ENCODE results near the gene KLB.

The KLB gene

GRCh38 chr4:39426728-39427127 lies 20.0 kb downstream of the KLB start:
- Histone ChIP-seq H3K9ac (ENCODE audit: low read depth, low read length) (no peak overlapping the region), H3K36me3 (ENCODE audit: control insufficient read depth, insufficient read depth, low read length) (no peaks in the 10 kb centered on the region), H3K4me1 (ENCODE audit: control insufficient read depth, insufficient read depth, low read length) (0 out of 2 replicates have a peak, but pooled peaks cover 5% of the 10 kb centered on the region), H3K9me3 (ENCODE audit: control insufficient read depth, insufficient read depth, low read length) (no peaks in the 10 kb centered on the region), H3K27me3 (ENCODE audit: control insufficient read depth, insufficient read depth, low read length) (no peaks in the 10 kb centered on the region), H3K27ac (ENCODE audit: low read depth, low read length) (no peak overlapping the region), H3K4me3 (ENCODE audit: low read depth, low read length) (no peak overlapping the region)

- no peaks in the 10 kb centered on the region for H3K27me3 ChIP-seq (ENCODE audit: control insufficient read depth, insufficient read depth, low read length)
- 0 out of 2 replicates have a peak, but pooled peaks cover 5% of the 10 kb centered on the region for H3K4me1 ChIP-seq (ENCODE audit: control insufficient read depth, insufficient read depth, low read length)
- H3K9ac ChIP-seq (ENCODE audit: low read depth, low read length): no peak overlapping the region
- no peaks in the 10 kb centered on the region for H3K36me3 ChIP-seq (ENCODE audit: control insufficient read depth, insufficient read depth, low read length)
- H3K27ac ChIP-seq (ENCODE audit: low read depth, low read length): no peak overlapping the region
- H3K9me3 ChIP-seq (ENCODE audit: control insufficient read depth, insufficient read depth, low read length): no peaks in the 10 kb centered on the region
- no peak overlapping the region for H3K4me3 ChIP-seq (ENCODE audit: low read depth, low read length)
These were observed 20.9 kb downstream of the KLB start for GRCh38 chr4:39427520-39428114.

GRCh38 chr4:39429476-39430334 lies 23.0 kb downstream of the KLB start:
- no peak overlapping the region for H3K9ac ChIP-seq (ENCODE audit: low read depth, low read length)

GRCh38 chr4:39433878-39434492 lies 27.3 kb downstream of the KLB start:
- Histone ChIP-seq H3K36me3 (ENCODE audit: control insufficient read depth, insufficient read depth, low read length) (no peaks in the 10 kb centered on the region), H3K9ac (ENCODE audit: low read depth, low read length) (no peak overlapping the region), H3K9me3 (ENCODE audit: control insufficient read depth, insufficient read depth, low read length) (no peaks in the 10 kb centered on the region), H3K4me3 (ENCODE audit: low read depth, low read length) (no peak overlapping the region), H3K27ac (ENCODE audit: low read depth, low read length) (no peak overlapping the region), H3K4me1 (ENCODE audit: control insufficient read depth, insufficient read depth, low read length) (0 out of 2 replicates have a peak, but pooled peaks cover 5% of the 10 kb centered on the region), H3K27me3 (ENCODE audit: control insufficient read depth, insufficient read depth, low read length) (no peaks in the 10 kb centered on the region)

More at GRCh38 chr4:39429476-39430334, 23.0 kb downstream of the KLB start:
- no peaks in the 10 kb centered on the region for H3K9me3 ChIP-seq (ENCODE audit: control insufficient read depth, insufficient read depth, low read length)
- H3K27me3 ChIP-seq (ENCODE audit: control insufficient read depth, insufficient read depth, low read length): no peaks in the 10 kb centered on the region
- H3K36me3 ChIP-seq (ENCODE audit: control insufficient read depth, insufficient read depth, low read length): no peaks in the 10 kb centered on the region
- no peak overlapping the region for H3K4me3 ChIP-seq (ENCODE audit: low read depth, low read length)
- H3K27ac ChIP-seq (ENCODE audit: low read depth, low read length): no peak overlapping the region
- 0 out of 2 replicates have a peak, but pooled peaks cover 5% of the 10 kb centered on the region for H3K4me1 ChIP-seq (ENCODE audit: control insufficient read depth, insufficient read depth, low read length)

GRCh38 chr4:39435659-39436563 lies 29.2 kb downstream of the KLB start:
- H3K27me3 ChIP-seq (ENCODE audit: control insufficient read depth, insufficient read depth, low read length): no peaks in the 10 kb centered on the region
- H3K4me1 ChIP-seq (ENCODE audit: control insufficient read depth, insufficient read depth, low read length): no peaks in the 10 kb centered on the region
- H3K27ac ChIP-seq (ENCODE audit: low read depth, low read length): no peak overlapping the region
- H3K9ac ChIP-seq (ENCODE audit: low read depth, low read length): no peak overlapping the region
- no peak overlapping the region for H3K4me3 ChIP-seq (ENCODE audit: low read depth, low read length)
- H3K36me3 ChIP-seq (ENCODE audit: control insufficient read depth, insufficient read depth, low read length): no peaks in the 10 kb centered on the region
- no peaks in the 10 kb centered on the region for H3K9me3 ChIP-seq (ENCODE audit: control insufficient read depth, insufficient read depth, low read length)

GRCh38 chr4:39441593-39441992 lies 34.9 kb downstream of the KLB start:
- Histone ChIP-seq H3K27me3 (ENCODE audit: control insufficient read depth, insufficient read depth, low read length) (no peaks in the 10 kb centered on the region), H3K4me1 (ENCODE audit: control insufficient read depth, insufficient read depth, low read length) (no peaks in the 10 kb centered on the region), H3K36me3 (ENCODE audit: control insufficient read depth, insufficient read depth, low read length) (no peaks in the 10 kb centered on the region), H3K27ac (ENCODE audit: low read depth, low read length) (no peak overlapping the region), H3K4me3 (ENCODE audit: low read depth, low read length) (no peak overlapping the region), H3K9ac (ENCODE audit: low read depth, low read length) (no peak overlapping the region), H3K9me3 (ENCODE audit: control insufficient read depth, insufficient read depth, low read length) (no peaks in the 10 kb centered on the region)

GRCh38 chr4:39442998-39443397 lies 36.3 kb downstream of the KLB start:
- Histone ChIP-seq H3K9ac (ENCODE audit: low read depth, low read length) (no peak overlapping the region), H3K9me3 (ENCODE audit: control insufficient read depth, insufficient read depth, low read length) (no peaks in the 10 kb centered on the region), H3K36me3 (ENCODE audit: control insufficient read depth, insufficient read depth, low read length) (no peaks in the 10 kb centered on the region), H3K27me3 (ENCODE audit: control insufficient read depth, insufficient read depth, low read length) (no peaks in the 10 kb centered on the region), H3K27ac (ENCODE audit: low read depth, low read length) (no peak overlapping the region), H3K4me3 (ENCODE audit: low read depth, low read length) (no peak overlapping the region), H3K4me1 (ENCODE audit: control insufficient read depth, insufficient read depth, low read length) (peaks cover 4% of the 10 kb centered on the region; the same call in 1 of the 2 replicates)

- H3K9ac ChIP-seq (ENCODE audit: low read depth, low read length): peak overlapping the region; percentile 24; the same call in 1 of the 2 replicates
- peaks cover 16% of the 10 kb centered on the region for H3K36me3 ChIP-seq (ENCODE audit: control insufficient read depth, insufficient read depth, low read length)
- peak overlapping the region; percentile 10 for H3K27ac ChIP-seq (ENCODE audit: low read depth, low read length)
- no peaks in the 10 kb centered on the region for H3K27me3 ChIP-seq (ENCODE audit: control insufficient read depth, insufficient read depth, low read length)
- peaks cover 4% of the 10 kb centered on the region; the same call in 1 of the 2 replicates for H3K4me1 ChIP-seq (ENCODE audit: control insufficient read depth, insufficient read depth, low read length)
- H3K9me3 ChIP-seq (ENCODE audit: control insufficient read depth, insufficient read depth, low read length): no peaks in the 10 kb centered on the region
- H3K4me3 ChIP-seq (ENCODE audit: low read depth, low read length): peak overlapping the region; percentile 63
These were observed 39.7 kb downstream of the KLB start for GRCh38 chr4:39446483-39446841.

GRCh38 chr4:39446842-39447573 lies 40.3 kb downstream of the KLB start:
- H3K27me3 ChIP-seq (ENCODE audit: control insufficient read depth, insufficient read depth, low read length): no peaks in the 10 kb centered on the region
- H3K4me1 ChIP-seq (ENCODE audit: control insufficient read depth, insufficient read depth, low read length): peaks cover 4% of the 10 kb centered on the region; the same call in 1 of the 2 replicates
- peaks cover 22% of the 10 kb centered on the region for H3K36me3 ChIP-seq (ENCODE audit: control insufficient read depth, insufficient read depth, low read length)
- no peaks in the 10 kb centered on the region for H3K9me3 ChIP-seq (ENCODE audit: control insufficient read depth, insufficient read depth, low read length)
- H3K27ac ChIP-seq (ENCODE audit: low read depth, low read length): no peak overlapping the region
- peak overlapping the region; percentile 24; the same call in 1 of the 2 replicates for H3K9ac ChIP-seq (ENCODE audit: low read depth, low read length)
- H3K4me3 ChIP-seq (ENCODE audit: low read depth, low read length): peak overlapping the region; percentile 63

GRCh38 chr4:39450618-39451017 lies 43.9 kb downstream of the KLB start:
- no peaks in the 10 kb centered on the region for H3K9me3 ChIP-seq (ENCODE audit: control insufficient read depth, insufficient read depth, low read length)
- no peaks in the 10 kb centered on the region for H3K27me3 ChIP-seq (ENCODE audit: control insufficient read depth, insufficient read depth, low read length)
- H3K36me3 ChIP-seq (ENCODE audit: control insufficient read depth, insufficient read depth, low read length): peaks cover 58% of the 10 kb centered on the region
- H3K9ac ChIP-seq (ENCODE audit: low read depth, low read length): no peak overlapping the region
- H3K27ac ChIP-seq (ENCODE audit: low read depth, low read length): peak overlapping the region; percentile 58
- no peak overlapping the region for H3K4me3 ChIP-seq (ENCODE audit: low read depth, low read length)
- H3K4me1 ChIP-seq (ENCODE audit: control insufficient read depth, insufficient read depth, low read length): peaks cover 4% of the 10 kb centered on the region; the same call in 1 of the 2 replicates

Data from HUES48 (cell line).